ENCODE results near the gene NRDC.

GRCh38 chr1:51794868-51795267 lies 83.7 kb downstream of the NRDC start:
- TF ChIP-seq CTCF (IDR thresholded peaks at IDR 0.05) (no peak), POLR2AphosphoS5 (IDR thresholded peaks at IDR 0.05) (no peak), POLR2A (IDR thresholded peaks at IDR 0.05) (no peak), EP300 (IDR thresholded peaks at IDR 0.05) (no peak)

Measured in sigmoid colon (tissue), 4 donors.